ENCODE data around the gene TM2D3.

Gene TM2D3

GRCh38 chr15:101652098-101652785, at the start of gene TM2D3:
Gene TM2D3, minus strand, starts transcription at chr15:101652381. Its CDS starts 20 bp downstream, at chr15:101652361.
- DNase-seq (ENCODE audit: low read depth, low spot score), result peak; percentile 92
- H3K4me3 ChIP-seq (ENCODE audit: low read depth, low read length), result peak within 1 kb of the TSS; percentile 81
- TF ChIP-seq CTCF (IDR thresholded peaks at IDR 0.05; ENCODE audit: low read depth, low read length), result peak; percentile 77
- in situ Hi-C loops (cut with HindIII; ENCODE audit: low sequenced_read_pairs), result no loop called here

GRCh38 chr15:101698314-101698713, 46.1 kb upstream of the TM2D3 start:
- no peak overlapping the region for H3K4me3 ChIP-seq (ENCODE audit: low read depth, low read length)
- in situ Hi-C loops (cut with HindIII; ENCODE audit: low sequenced_read_pairs), result no loop called here
- no peak for DNase-seq (ENCODE audit: low read depth, low spot score)
- no peak for TF ChIP-seq CTCF (IDR thresholded peaks at IDR 0.05; ENCODE audit: low read depth, low read length)

GRCh38 chr15:101697488-101697887, 45.3 kb upstream of the TM2D3 start:
- no peak for TF ChIP-seq CTCF (IDR thresholded peaks at IDR 0.05; ENCODE audit: low read depth, low read length)
- in situ Hi-C loops (cut with HindIII; ENCODE audit: low sequenced_read_pairs), result no loop called here
- DNase-seq (ENCODE audit: low read depth, low spot score), result no peak
- H3K4me3 ChIP-seq (ENCODE audit: low read depth, low read length), result no peak overlapping the region

- TF ChIP-seq CTCF (IDR thresholded peaks at IDR 0.05; ENCODE audit: low read depth, low read length), result no peak
- in situ Hi-C loops (cut with HindIII; ENCODE audit: low sequenced_read_pairs), result no loop called here
Observed at GRCh38 chr15:101696829-101697228, 44.6 kb upstream of the TM2D3 start.

GRCh38 chr15:101694261-101694660, 42.1 kb upstream of the TM2D3 start:
- in situ Hi-C loops (cut with HindIII; ENCODE audit: low sequenced_read_pairs), result no loop called here
- peak; percentile 11 for TF ChIP-seq CTCF (IDR thresholded peaks at IDR 0.05; ENCODE audit: low read depth, low read length)
- DNase-seq (ENCODE audit: low read depth, low spot score), result no peak
- no peak overlapping the region for H3K4me3 ChIP-seq (ENCODE audit: low read depth, low read length)

More at GRCh38 chr15:101696829-101697228, 44.6 kb upstream of the TM2D3 start:
- no peak overlapping the region for H3K4me3 ChIP-seq (ENCODE audit: low read depth, low read length)
- DNase-seq (ENCODE audit: low read depth, low spot score), result no peak

- H3K4me3 ChIP-seq (ENCODE audit: low read depth, low read length), result no peak overlapping the region
- TF ChIP-seq CTCF (IDR thresholded peaks at IDR 0.05; ENCODE audit: low read depth, low read length), result no peak
- no peak for DNase-seq (ENCODE audit: low read depth, low spot score)
- in situ Hi-C loops (cut with HindIII; ENCODE audit: low sequenced_read_pairs), result no loop called here
Observed at GRCh38 chr15:101692801-101693598, 40.8 kb upstream of the TM2D3 start.

Measured in astrocyte of the spinal cord (primary cell).